SK-N-SH (cell line): ENCODE results near the gene LEMD1. TPM values are rescaled to one million over a fixed set of nuclear protein-coding genes. Genes with fewer than 3 reads are reported as not detected.

Experiments
- CTCF ChIA-PET: fragments of 300-600, 350-600 bp; formaldehyde crosslinking; extraction: SDS; loops from one replicate; lab custom pipeline; 2021; lab: Yijun Ruan, JAX
- POLR2A ChIA-PET: fragments of 350-600 bp; sonication (Branson Sonifier 250); formaldehyde crosslinking; extraction: SDS; loops from one replicate; lab custom pipeline; 2020; ENCODE audit warnings: antibody characterized with exemption, inconsistent platforms; lab: Yijun Ruan, JAX
- DNase-seq: peaks from one replicate; pipeline ENCODE4 v3.0.0; 2012
- H2AFZ ChIP-seq: fragments of 200-600 bp; sonication (generic); 2 replicates; pipeline ENCODE4 v1.8.1; 2016; ENCODE audit warnings: antibody characterized with exemption, mild to moderate bottlenecking, low read depth
- H3F3A ChIP-seq: fragments of 200-600 bp; sonication (generic); replicated peaks from 2 replicates; pipeline ENCODE3; 2016; ENCODE audit warnings: antibody characterized with exemption, mild to moderate bottlenecking; ENCODE audit not compliant: insufficient read depth
- H3K27ac ChIP-seq, 2 experiments: fragments of 200-500 bp in 1 of 2; fragments of 200-600 bp in 1 of 2; sonication (Bioruptor generic) in 1 of 2; sonication (generic), shearing (Covaris generic) in 1 of 2; 2 replicates each; pipeline versions ENCODE4 v1.5.1 to v1.6.1; 2014 to 2016; ENCODE audit warnings: low read depth in 2 of 2, inconsistent platforms in 1 of 2, low read length in 1 of 2, mild to moderate bottlenecking in 1 of 2, mixed read lengths in 1 of 2
- H3K27me3 ChIP-seq: fragments of 200-600 bp; sonication (generic), shearing (Covaris generic); 2 replicates; pipeline ENCODE4 v1.6.1; 2016; ENCODE audit warnings: mixed run types; ENCODE audit not compliant: insufficient read depth
- H3K36me3 ChIP-seq, 2 experiments: fragments of 200-500 bp in 1 of 2; fragments of 200-600 bp in 1 of 2; sonication (Bioruptor generic) in 1 of 2; sonication (generic) in 1 of 2; replicated peaks in 1 of 2; 2 replicates each; pipeline versions ENCODE3 to v1.5.1; 2014 to 2016; ENCODE audit warnings: low read length in 1 of 2, mild to moderate bottlenecking in 1 of 2; ENCODE audit not compliant: insufficient read depth in 2 of 2, control insufficient read depth in 1 of 2
- H3K4me1 ChIP-seq, 2 experiments: fragments of 200-500 bp in 1 of 2; fragments of 200-600 bp in 1 of 2; sonication (Bioruptor generic) in 1 of 2; sonication (generic), shearing (Covaris generic) in 1 of 2; 2 replicates each; pipeline versions ENCODE4 v1.5.1 to v1.6.1; 2014 to 2016; ENCODE audit warnings: low read depth in 1 of 2, low read length in 1 of 2, mixed run types in 1 of 2; ENCODE audit not compliant: insufficient read depth in 2 of 2, control insufficient read depth in 1 of 2
- H3K4me2 ChIP-seq: fragments of 200-600 bp; sonication (generic), shearing (Covaris generic); 2 replicates; pipeline ENCODE4 v1.6.1; 2017; ENCODE audit warnings: mixed run types
- H3K4me3 ChIP-seq, 2 experiments: fragments of 200-500 bp in 1 of 2; fragments of 200-600 bp in 1 of 2; sonication (Bioruptor generic) in 1 of 2; sonication (generic), shearing (Covaris generic) in 1 of 2; 2 replicates each; pipeline versions ENCODE4 v1.5.1 to v1.8.1; 2014 to 2016; ENCODE audit warnings: low read depth in 2 of 2, inconsistent platforms in 1 of 2, low read length in 1 of 2, mild to moderate bottlenecking in 1 of 2, mixed read lengths in 1 of 2, moderate library complexity in 1 of 2
- H3K79me2 ChIP-seq: fragments of 200-600 bp; sonication (generic); 2 replicates; pipeline ENCODE4 v1.8.1; 2017; ENCODE audit warnings: mild to moderate bottlenecking; ENCODE audit not compliant: insufficient read depth
- H3K9ac ChIP-seq: fragments of 200-600 bp; sonication (generic); 2 replicates; pipeline ENCODE4 v1.6.1; 2017; ENCODE audit warnings: mixed run types
- H3K9me2 ChIP-seq: fragments of 200-600 bp; sonication (generic); 2 replicates; pipeline ENCODE4 v1.6.1; 2017; ENCODE audit warnings: mixed run types
- H3K9me3 ChIP-seq: fragments of 200-600 bp; sonication (generic); 2 replicates; pipeline ENCODE4 v1.6.1; 2017; ENCODE audit warnings: mixed run types, mild to moderate bottlenecking, moderate library complexity
- H4K20me1 ChIP-seq: fragments of 200-600 bp; sonication (generic); 2 replicates; pipeline ENCODE4 v1.6.1; 2017; ENCODE audit warnings: mild to moderate bottlenecking, mixed run types; ENCODE audit not compliant: insufficient read depth
- CHD2 ChIP-seq: fragments of 150-350 bp; IDR thresholded peaks from 2 replicates; pipeline ENCODE4 v1.6.1; 2018; ENCODE audit warnings: low read length; ENCODE audit not compliant: partially characterized antibody
- EP300 ChIP-seq, 2 experiments: IDR thresholded peaks; 2 replicates each; pipeline versions ENCODE4 v1.4.0 to v1.6.1; 2012; ENCODE audit warnings: borderline replicate concordance in 1 of 2, low read depth in 1 of 2, low read length in 1 of 2
- EZH2phosphoT487 ChIP-seq: fragments of 200-600 bp; sonication (generic); IDR thresholded peaks from 2 replicates; pipeline ENCODE4 v1.6.1; 2017; ENCODE audit warnings: low read depth, mixed run types, mild to moderate bottlenecking, antibody characterized with exemption, moderate library complexity, borderline replicate concordance
- FOSL2 ChIP-seq: IDR thresholded peaks from 2 replicates; pipeline ENCODE4 v1.4.0; 2012; ENCODE audit warnings: low read depth, mild to moderate bottlenecking, moderate library complexity, borderline replicate concordance
- FOXJ3 ChIP-seq: sonication (generic); formaldehyde crosslinking; IDR thresholded peaks from 2 replicates; pipeline ENCODE4 v1.5.1; 2020; ENCODE audit warnings: mild to moderate bottlenecking, missing genetic modification reagents
- FOXM1 ChIP-seq: IDR thresholded peaks from 2 replicates; pipeline ENCODE4 v1.4.0; 2012; ENCODE audit warnings: low read depth, mild to moderate bottlenecking
- GATA2 ChIP-seq: sonication (generic); formaldehyde crosslinking; IDR thresholded peaks from 2 replicates; pipeline ENCODE4 v1.5.0; 2020; ENCODE audit warnings: mild to moderate bottlenecking, missing genetic modification reagents
- JUND ChIP-seq: IDR thresholded peaks from 2 replicates; pipeline ENCODE4 v1.4.0; 2012
- MEF2A ChIP-seq: IDR thresholded peaks from 2 replicates; pipeline ENCODE4 v1.4.0; 2012; ENCODE audit warnings: low read depth, borderline replicate concordance
- MXI1 ChIP-seq: IDR thresholded peaks from 2 replicates; pipeline ENCODE4 v1.6.1; 2012; ENCODE audit warnings: mild to moderate bottlenecking, low read depth, low read length, improper control_type of control experiment
- NRF1 ChIP-seq: IDR thresholded peaks from 2 replicates; pipeline ENCODE4 v1.6.1; 2012; ENCODE audit warnings: low read depth, mild to moderate bottlenecking, low read length
- RAD21 ChIP-seq: IDR thresholded peaks from 2 replicates; pipeline ENCODE4 v1.6.1; 2012; ENCODE audit warnings: mild to moderate bottlenecking, low read length
- RCOR1 ChIP-seq: fragments of 150-350 bp; IDR thresholded peaks from 2 replicates; pipeline ENCODE4 v1.6.1; 2017; ENCODE audit warnings: antibody characterized with exemption, low read length
- RFX5 ChIP-seq: IDR thresholded peaks from 2 replicates; pipeline ENCODE4 v1.6.1; 2012; ENCODE audit warnings: mild to moderate bottlenecking, improper control_type of control experiment, low read length
- RXRA ChIP-seq: IDR thresholded peaks from 2 replicates; pipeline ENCODE4 v1.4.0; 2012; ENCODE audit warnings: low read depth, mild to moderate bottlenecking, borderline replicate concordance
- TCF12 ChIP-seq: IDR thresholded peaks from 2 replicates; pipeline ENCODE4 v1.4.0; 2012
- WGBS: methylation state at CpG from one replicate; pipeline ENCODE4 v1.1.6; 2017; ENCODE audit warnings: low lambda C conversion rate; 5-methylcytosine and 5-hydroxymethylcytosine counted together
- polyA plus RNA-seq, 3 experiments: library from polyadenylated mRNA; depleted of rRNA; stranded (reverse); fragments of >200 nt; gene quantifications; 2 replicates each; pipeline ENCODE4 v1.2.3, GENCODE V29; 2012
- TF ChIP-seq, protein P1 (sequence below): IDR thresholded peaks from 2 replicates; pipeline ENCODE4 v1.4.0; 2012; ENCODE audit warnings: low read depth, borderline replicate concordance
- TF ChIP-seq, protein P2 (sequence below): IDR thresholded peaks from 2 replicates; pipeline ENCODE4 v1.4.0; 2012; ENCODE audit warnings: low read depth
- TF ChIP-seq, protein P3 (sequence below): IDR thresholded peaks from 2 replicates; pipeline ENCODE4 v1.4.0; 2012; ENCODE audit warnings: low read depth, borderline replicate concordance
- TF ChIP-seq, protein P4 (sequence below): IDR thresholded peaks from 2 replicates; pipeline ENCODE4 v1.6.1; 2012; ENCODE audit warnings: mild to moderate bottlenecking, low read depth, low read length, moderate library complexity

Gene LEMD1
- polyA plus RNA-seq, 1 of the 3 experiments (the other 2 are of a cell fraction): not detected

DNA sequence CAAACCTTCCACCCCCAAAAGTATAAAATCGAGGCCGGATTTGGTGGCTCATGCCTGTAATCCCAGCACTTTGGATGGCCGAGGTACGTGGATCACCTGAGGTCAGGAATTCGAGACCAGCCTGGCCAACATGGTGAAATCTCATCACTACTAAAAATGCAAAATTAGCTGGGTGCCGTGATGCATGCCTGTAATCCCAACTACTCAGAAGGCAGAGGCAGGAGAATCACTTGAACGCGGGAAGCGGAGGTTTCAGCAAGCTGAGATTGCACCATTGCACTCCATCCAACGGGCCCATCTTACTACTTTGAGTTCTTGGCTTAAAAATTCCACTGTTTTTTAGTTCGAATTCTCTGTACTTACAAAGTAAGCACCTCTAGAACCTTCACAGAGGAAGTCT is 76.1 kb downstream of the LEMD1 start:
- H3F3A ChIP-seq: no peaks in the 10 kb centered on the region
- TF ChIP-seq EZH2phosphoT487 (no peak), CHD2 (no peak), MXI1 (no peak), MEF2A (no peak), RXRA (no peak), RFX5 (no peak), FOXM1 (no peak), JUND (no peak), RAD21 (no peak), NRF1 (no peak), RCOR1 (no peak), GATA2 (no peak), EP300 (IDR thresholded peaks at IDR 0.05; ENCODE audit: borderline replicate concordance in 1 of 2, low read depth in 1 of 2, low read length in 1 of 2) (no peak), TCF12 (no peak), FOSL2 (no peak), FOXJ3 (no peak)
- TF ChIP-seq, protein P1, sequence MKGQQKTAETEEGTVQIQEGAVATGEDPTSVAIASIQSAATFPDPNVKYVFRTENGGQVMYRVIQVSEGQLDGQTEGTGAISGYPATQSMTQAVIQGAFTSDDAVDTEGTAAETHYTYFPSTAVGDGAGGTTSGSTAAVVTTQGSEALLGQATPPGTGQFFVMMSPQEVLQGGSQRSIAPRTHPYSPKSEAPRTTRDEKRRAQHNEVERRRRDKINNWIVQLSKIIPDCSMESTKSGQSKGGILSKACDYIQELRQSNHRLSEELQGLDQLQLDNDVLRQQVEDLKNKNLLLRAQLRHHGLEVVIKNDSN: no peak
- TF ChIP-seq, protein P2, sequence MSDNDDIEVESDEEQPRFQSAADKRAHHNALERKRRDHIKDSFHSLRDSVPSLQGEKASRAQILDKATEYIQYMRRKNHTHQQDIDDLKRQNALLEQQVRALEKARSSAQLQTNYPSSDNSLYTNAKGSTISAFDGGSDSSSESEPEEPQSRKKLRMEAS: no peak
- TF ChIP-seq, protein P3, sequence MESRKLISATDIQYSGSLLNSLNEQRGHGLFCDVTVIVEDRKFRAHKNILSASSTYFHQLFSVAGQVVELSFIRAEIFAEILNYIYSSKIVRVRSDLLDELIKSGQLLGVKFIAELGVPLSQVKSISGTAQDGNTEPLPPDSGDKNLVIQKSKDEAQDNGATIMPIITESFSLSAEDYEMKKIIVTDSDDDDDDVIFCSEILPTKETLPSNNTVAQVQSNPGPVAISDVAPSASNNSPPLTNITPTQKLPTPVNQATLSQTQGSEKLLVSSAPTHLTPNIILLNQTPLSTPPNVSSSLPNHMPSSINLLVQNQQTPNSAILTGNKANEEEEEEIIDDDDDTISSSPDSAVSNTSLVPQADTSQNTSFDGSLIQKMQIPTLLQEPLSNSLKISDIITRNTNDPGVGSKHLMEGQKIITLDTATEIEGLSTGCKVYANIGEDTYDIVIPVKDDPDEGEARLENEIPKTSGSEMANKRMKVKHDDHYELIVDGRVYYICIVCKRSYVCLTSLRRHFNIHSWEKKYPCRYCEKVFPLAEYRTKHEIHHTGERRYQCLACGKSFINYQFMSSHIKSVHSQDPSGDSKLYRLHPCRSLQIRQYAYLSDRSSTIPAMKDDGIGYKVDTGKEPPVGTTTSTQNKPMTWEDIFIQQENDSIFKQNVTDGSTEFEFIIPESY: no peak
- TF ChIP-seq, protein P4, sequence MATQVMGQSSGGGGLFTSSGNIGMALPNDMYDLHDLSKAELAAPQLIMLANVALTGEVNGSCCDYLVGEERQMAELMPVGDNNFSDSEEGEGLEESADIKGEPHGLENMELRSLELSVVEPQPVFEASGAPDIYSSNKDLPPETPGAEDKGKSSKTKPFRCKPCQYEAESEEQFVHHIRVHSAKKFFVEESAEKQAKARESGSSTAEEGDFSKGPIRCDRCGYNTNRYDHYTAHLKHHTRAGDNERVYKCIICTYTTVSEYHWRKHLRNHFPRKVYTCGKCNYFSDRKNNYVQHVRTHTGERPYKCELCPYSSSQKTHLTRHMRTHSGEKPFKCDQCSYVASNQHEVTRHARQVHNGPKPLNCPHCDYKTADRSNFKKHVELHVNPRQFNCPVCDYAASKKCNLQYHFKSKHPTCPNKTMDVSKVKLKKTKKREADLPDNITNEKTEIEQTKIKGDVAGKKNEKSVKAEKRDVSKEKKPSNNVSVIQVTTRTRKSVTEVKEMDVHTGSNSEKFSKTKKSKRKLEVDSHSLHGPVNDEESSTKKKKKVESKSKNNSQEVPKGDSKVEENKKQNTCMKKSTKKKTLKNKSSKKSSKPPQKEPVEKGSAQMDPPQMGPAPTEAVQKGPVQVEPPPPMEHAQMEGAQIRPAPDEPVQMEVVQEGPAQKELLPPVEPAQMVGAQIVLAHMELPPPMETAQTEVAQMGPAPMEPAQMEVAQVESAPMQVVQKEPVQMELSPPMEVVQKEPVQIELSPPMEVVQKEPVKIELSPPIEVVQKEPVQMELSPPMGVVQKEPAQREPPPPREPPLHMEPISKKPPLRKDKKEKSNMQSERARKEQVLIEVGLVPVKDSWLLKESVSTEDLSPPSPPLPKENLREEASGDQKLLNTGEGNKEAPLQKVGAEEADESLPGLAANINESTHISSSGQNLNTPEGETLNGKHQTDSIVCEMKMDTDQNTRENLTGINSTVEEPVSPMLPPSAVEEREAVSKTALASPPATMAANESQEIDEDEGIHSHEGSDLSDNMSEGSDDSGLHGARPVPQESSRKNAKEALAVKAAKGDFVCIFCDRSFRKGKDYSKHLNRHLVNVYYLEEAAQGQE: no peak
- TF ChIP-seq, all 33 proteins: peak for 0
- H3K9me2 ChIP-seq: no peaks in the 10 kb centered on the region
- no peak overlapping the region for H3K4me3 ChIP-seq
- no peaks in the 10 kb centered on the region for H3K36me3 ChIP-seq
- peaks cover 0 to 7% of the 10 kb centered on the region in 2 experiments; a peak in 1 of 4 replicates for H3K4me1 ChIP-seq
- no peak for DNase-seq
- ChIA-PET POLR2A (no interaction called here), CTCF (interaction anchor here (1.2 to 9.5 kb wide), 5 partner anchors 8 to 141 kb away, joined by 8 to 79 read pairs (median 10); no protein-coding TSS in a partner anchor)
- no peak overlapping the region for H3K9ac ChIP-seq
- H3K79me2 ChIP-seq: no peaks in the 10 kb centered on the region
- no peaks in the 10 kb centered on the region for H3K9me3 ChIP-seq
- no peaks in the 10 kb centered on the region for H4K20me1 ChIP-seq
- H3K4me2 ChIP-seq: no peak overlapping the region
- H3K27me3 ChIP-seq: peaks cover 11% of the 10 kb centered on the region; the same call in 1 of the 2 replicates
- H2AFZ ChIP-seq: no peak overlapping the region
- WGBS: 81% methylated on average over 11 of the region's 11 CpGs
- no peak overlapping the region for H3K27ac ChIP-seq
